M059J (cell line): ENCODE results near the gene SLC39A10. TPM values are rescaled to one million over a fixed set of nuclear protein-coding genes. Genes with fewer than 3 reads are reported as not detected.

ENCODE experiments used
- DNase-seq: peaks from one replicate; pipeline ENCODE4 v3.0.0-alpha.2; 2012; ENCODE audit warnings: low read depth
- total RNA-seq: library from RNA; depleted of rRNA; stranded (reverse); fragments of >200 nt; shearing (Covaris generic); gene quantifications from 2 replicates; pipeline ENCODE4 v1.2.3, GENCODE V29; 2014; rRNA removed

Gene SLC39A10, protein sequence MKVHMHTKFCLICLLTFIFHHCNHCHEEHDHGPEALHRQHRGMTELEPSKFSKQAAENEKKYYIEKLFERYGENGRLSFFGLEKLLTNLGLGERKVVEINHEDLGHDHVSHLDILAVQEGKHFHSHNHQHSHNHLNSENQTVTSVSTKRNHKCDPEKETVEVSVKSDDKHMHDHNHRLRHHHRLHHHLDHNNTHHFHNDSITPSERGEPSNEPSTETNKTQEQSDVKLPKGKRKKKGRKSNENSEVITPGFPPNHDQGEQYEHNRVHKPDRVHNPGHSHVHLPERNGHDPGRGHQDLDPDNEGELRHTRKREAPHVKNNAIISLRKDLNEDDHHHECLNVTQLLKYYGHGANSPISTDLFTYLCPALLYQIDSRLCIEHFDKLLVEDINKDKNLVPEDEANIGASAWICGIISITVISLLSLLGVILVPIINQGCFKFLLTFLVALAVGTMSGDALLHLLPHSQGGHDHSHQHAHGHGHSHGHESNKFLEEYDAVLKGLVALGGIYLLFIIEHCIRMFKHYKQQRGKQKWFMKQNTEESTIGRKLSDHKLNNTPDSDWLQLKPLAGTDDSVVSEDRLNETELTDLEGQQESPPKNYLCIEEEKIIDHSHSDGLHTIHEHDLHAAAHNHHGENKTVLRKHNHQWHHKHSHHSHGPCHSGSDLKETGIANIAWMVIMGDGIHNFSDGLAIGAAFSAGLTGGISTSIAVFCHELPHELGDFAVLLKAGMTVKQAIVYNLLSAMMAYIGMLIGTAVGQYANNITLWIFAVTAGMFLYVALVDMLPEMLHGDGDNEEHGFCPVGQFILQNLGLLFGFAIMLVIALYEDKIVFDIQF
- 18.3 and 25.3 TPM in 2 replicates for total RNA-seq

- peak; percentile 94 for DNase-seq
Observed at GRCh38 chr2:195656859-195657633, at the start of gene SLC39A10. Gene SLC39A10 (plus strand): TSS chr2:195657226. CDS start chr2:195680043, 22,817 bp downstream.

- no peak for DNase-seq
Observed at GRCh38 chr2:195608768-195609454, 48.1 kb upstream of the SLC39A10 start.

- DNase-seq: no peak
Observed at GRCh38 chr2:195610717-195611116, 46.3 kb upstream of the SLC39A10 start.

DNA sequence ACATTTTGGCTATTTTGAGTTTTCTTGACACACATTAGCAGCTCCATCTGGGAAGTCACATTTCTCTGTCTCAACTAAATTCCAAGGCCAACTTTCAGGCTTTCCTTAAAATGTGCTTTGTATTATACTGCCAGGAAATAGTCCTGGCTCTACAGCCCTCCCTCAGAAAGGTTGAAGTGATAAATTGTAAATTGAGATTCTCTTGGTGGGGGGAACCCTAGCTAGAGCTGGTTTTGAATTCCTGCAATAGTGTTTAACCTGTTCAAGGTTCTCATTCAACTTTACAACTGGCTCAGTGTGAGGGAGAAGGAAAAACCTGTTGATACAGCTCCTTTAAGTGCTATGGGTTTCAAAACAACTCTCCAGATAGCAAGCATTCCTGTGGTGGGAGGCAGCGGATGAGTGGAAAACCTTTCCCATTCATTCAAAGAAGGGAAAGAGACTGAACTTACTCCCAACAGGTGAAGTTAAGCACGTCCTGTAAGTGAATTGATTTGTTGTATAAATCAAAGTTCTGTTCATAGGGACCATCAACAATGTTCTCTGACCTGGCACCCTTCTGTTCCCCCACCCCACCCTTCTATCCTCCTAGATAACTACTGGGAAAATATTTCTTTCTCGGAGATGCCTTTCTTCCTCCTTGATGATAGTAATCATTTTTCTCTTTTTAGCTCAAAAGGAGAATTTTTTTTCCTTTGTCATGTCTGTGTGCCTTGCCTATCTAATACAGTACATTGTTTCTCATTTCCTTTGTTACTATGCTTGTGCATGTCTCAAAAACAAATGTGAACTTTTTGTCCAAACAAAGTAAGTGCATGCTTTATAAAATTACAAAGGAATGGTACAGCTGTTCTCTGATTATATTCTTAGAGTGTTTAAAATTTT, 44.2 kb upstream of the SLC39A10 start:
- DNase-seq: peak; percentile 80

GRCh38 chr2:195613922-195614321, 43.1 kb upstream of the SLC39A10 start:
- peak; percentile 88 for DNase-seq

- no peak for DNase-seq
Observed at GRCh38 chr2:195619590-195619989, 37.4 kb upstream of the SLC39A10 start.

GRCh38 chr2:195620501-195620900, 36.5 kb upstream of the SLC39A10 start:
- peak; percentile 40 for DNase-seq

DNA sequence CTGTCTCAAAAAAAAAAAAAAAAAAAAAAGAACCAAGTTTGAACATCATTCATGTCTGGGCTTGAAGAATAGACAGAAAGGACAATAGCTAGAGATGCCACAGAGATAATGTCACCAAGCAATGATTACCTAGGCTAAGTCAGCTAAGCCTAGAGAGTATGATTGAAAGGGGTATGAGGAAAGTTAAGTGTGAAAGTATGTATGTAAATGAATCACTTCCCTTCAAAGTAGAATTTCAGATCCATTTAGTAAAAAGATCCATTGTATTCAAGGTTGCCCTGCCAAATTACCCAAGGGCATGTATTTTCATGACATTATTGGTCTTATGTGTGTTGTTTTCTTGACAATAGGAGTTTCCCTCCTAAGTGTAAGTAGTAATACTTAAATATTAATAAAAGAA, 34.1 kb upstream of the SLC39A10 start:
- DNase-seq: peak; percentile 53

- no peak for DNase-seq
Observed at GRCh38 chr2:195626507-195626906, 30.5 kb upstream of the SLC39A10 start.

DNA sequence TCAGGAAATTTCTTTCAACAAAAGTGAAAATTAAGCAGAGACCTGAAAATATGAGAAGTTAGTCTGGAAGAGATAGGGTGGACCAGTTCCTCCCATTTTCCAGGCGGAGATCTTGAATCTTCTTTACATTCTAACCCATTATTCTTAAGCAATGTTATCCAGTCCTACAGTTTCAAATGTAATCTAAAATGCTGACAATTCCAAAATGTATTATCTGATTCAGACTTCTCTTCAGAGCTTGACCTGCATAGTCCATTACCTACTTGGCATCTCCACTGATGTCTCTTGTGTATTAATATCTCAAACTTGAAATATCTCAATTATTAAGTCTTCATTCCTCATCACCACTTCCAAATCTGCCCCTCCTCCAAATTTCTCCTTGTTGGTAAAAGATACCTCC, 28.4 kb upstream of the SLC39A10 start:
- no peak for DNase-seq

- DNase-seq: no peak
Observed at GRCh38 chr2:195632856-195633572, 24.0 kb upstream of the SLC39A10 start.

- no peak for DNase-seq
Observed at GRCh38 chr2:195633573-195633870, 23.5 kb upstream of the SLC39A10 start.

DNA sequence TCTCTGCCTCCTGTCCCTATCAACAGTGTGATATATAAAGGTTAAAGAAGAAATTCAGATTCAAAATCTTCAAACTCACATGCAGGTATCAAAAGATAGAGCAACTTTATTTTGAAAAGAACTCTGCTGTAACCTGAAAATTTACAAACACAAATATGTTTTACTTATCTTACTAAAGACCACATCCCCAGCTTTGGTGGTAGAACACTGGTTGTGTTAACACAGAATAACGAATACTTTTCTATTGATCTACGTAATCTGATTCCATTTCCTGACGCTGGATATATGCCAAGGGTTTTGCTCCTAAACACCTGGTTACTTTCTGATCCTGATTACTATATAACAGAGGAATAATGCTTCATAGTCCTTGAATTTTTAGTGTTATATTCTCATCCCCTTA, 23.1 kb upstream of the SLC39A10 start:
- no peak for DNase-seq

- DNase-seq: peak; percentile 63
Observed at GRCh38 chr2:195636890-195637289, 20.1 kb upstream of the SLC39A10 start.

DNA sequence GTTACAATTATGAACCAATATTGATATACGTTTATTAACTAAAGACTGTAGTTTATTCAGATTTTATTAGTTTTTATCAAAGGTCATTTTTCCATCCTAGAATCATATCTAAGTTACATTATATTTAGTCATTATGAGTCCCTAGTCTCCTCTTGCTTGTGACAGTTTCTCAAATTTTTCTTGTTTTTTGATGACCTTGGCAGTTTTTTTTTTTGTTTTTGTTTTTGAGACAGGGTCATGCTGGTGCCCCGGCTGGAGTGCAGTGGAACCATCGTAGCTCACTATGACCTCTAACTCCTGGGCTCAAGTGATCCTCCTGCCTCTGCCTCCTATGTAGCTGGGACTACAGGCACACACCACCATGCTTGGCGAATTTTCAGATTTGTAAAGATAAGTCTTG, 18.3 kb upstream of the SLC39A10 start:
- DNase-seq: no peak

- DNase-seq: no peak
Observed at GRCh38 chr2:195639238-195639858, 17.7 kb upstream of the SLC39A10 start.

DNA sequence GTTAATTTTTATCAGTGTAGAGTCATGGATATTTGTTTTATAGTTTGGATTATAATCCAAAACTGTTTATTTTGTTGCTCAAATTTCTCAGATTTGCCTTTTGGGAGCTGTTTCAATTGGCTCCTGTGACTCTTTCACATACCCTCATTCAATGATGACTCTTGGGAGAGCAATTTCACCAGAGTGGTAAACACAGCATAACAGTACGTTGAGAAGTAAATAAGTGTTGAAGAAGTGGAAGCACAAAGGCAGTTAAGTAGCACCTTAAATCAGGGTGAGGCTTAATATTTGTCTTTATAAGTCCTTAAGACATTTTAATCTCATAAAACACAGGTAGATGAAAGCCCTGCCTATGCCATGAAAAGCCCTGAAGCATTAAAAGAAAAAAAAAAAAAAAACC, 17.1 kb upstream of the SLC39A10 start:
- no peak for DNase-seq

- no peak for DNase-seq
Observed at GRCh38 chr2:195642027-195642678, 14.9 kb upstream of the SLC39A10 start.

DNA sequence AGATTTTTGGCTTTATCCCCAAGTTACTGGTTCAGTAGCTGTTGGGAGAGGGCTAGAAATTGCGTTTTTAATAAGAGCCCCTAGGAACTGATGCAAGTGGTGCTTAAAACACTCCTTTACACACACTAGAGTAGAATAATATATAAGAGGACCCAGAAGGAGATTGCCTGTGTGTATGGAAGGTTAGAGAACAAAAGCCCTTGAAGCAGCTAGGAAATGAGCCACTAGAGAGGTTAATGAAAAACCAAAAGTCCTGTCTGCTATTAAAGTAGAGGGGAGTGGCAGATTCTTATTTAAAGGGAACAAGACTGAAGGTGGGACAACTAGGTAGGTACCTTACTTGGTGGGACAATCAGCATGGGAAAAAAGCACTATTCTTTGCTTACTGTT, 14.4 kb upstream of the SLC39A10 start:
- DNase-seq: no peak
